Subcutaneous preadipocyte (primary cell): ENCODE measurements around the gene MIF. TPM values are rescaled to one million over a fixed set of nuclear protein-coding genes. Genes with fewer than 3 reads are reported as not detected.

Experiments
- small RNA-seq: library from RNA; depleted of rRNA; stranded (forward); fragments of <200 nt; gene quantifications from one replicate; pipeline ENCODE3, GENCODE V24; 2012
- total RNA-seq: library from RNA; depleted of rRNA; stranded (reverse); fragments of >200 nt; gene quantifications from 2 replicates; pipeline ENCODE4 v1.2.3, GENCODE V29; 2012

MIF gene
- total RNA-seq: 204 and 431 TPM in 2 replicates

DNA sequence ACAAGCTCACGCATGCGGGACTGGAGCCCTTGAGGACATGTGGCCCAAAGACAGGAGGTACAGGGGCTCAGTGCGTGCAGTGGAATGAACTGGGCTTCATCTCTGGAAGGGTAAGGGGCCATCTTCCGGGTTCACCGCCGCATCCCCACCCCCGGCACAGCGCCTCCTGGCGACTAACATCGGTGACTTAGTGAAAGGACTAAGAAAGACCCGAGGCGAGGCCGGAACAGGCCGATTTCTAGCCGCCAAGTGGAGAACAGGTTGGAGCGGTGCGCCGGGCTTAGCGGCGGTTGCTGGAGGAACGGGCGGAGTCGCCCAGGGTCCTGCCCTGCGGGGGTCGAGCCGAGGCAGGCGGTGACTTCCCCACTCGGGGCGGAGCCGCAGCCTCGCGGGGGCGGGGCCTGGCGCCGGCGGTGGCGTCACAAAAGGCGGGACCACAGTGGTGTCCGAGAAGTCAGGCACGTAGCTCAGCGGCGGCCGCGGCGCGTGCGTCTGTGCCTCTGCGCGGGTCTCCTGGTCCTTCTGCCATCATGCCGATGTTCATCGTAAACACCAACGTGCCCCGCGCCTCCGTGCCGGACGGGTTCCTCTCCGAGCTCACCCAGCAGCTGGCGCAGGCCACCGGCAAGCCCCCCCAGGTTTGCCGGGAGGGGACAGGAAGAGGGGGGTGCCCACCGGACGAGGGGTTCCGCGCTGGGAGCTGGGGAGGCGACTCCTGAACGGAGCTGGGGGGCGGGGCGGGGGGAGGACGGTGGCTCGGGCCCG is at the start of gene MIF:
Gene MIF (plus strand): TSS at position 439 of the 765 bp plus-strand sequence. CDS start 92 bp downstream, at position 531.

DNA sequence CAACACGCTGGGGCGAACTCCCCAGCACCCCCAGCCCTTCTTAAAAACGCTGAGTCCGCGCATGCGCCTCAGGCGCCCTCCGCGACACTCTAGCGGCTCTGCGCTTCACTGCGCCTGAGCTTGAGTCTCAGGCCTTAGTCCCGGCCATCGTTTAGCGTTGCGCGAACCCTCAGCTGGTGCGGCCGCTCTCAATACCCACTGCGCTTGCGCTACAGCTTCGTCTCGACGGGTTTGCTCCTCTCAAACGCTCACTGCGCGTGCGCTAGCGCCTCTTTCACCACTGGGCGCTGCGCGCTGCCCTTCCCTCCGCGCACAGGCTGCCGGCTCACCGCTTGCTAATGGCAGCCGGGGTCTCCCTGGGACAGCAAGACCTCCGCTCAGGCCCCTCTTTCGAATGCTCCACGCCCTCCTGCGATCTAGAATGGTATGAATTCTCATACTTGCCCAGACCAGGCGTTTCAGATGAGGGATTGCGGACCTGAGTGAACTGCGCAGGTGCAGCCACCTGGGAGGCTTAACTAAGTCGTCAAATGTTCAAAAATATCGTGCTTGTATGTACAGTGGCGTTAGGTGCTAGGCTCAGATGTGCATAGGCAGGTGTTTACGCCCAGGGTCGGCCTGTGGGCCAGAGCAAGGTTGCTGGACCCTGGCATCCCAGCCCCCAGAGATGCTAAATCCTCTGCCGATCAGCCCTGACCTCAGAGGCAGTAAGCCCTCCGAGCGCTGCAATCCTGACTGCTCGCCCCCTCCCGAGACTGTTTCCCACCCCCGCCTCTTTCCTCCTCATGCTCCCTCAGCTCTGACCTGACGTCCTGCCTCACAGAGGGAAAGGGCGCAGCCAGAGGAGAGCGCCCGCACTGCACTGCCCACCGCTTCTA is 36.3 kb upstream of the MIF start, which contains the start of gene SLC2A11:
Gene SLC2A11 (plus strand): TSS at position 270 of the 878 bp plus-strand sequence. CDS start 125 bp downstream, at position 395.

Small RNAs within 50 kb of the gene (small RNA-seq; reads per million reads assigned to genes)
- not detected for gene RN7SL268P

Other genes with a start within 250 kb of the MIF start
- gene RGL4, start 203.4 kb upstream of the MIF start, total RNA-seq: not detected in 2 replicates
- gene ZNF70, start 143.3 kb upstream of the MIF start, total RNA-seq: 3.3 and 4.9 TPM in 2 replicates
- gene VPREB3, start 140.0 kb upstream of the MIF start, total RNA-seq: not detected in 2 replicates
- not detected in 2 replicates for gene C22orf15, start 131.4 kb upstream of the MIF start, total RNA-seq
- 1.1 and 10.9 TPM in 2 replicates for gene CHCHD10, start 126.4 kb upstream of the MIF start, total RNA-seq
- gene MMP11, start 121.5 kb upstream of the MIF start, total RNA-seq: 2.9 and 3.3 TPM in 2 replicates
- gene SMARCB1, start 107.4 kb upstream of the MIF start, total RNA-seq: 53.0 and 58.8 TPM in 2 replicates
- 0.37 and 1.6 TPM in 2 replicates for gene DERL3, start 55.4 kb upstream of the MIF start, total RNA-seq
- gene SLC2A11, start 36.5 kb upstream of the MIF start, total RNA-seq: 6.2 and 6.3 TPM in 2 replicates
- gene GSTT2B, start 66.8 kb downstream of the MIF start, total RNA-seq: 0.39 and 8.5 TPM in 2 replicates
- gene DDTL, start 72.5 kb downstream of the MIF start, total RNA-seq: 3.7 TPM in 2 replicates
- 99.7 and 132 TPM in 2 replicates for gene DDT, start 80.1 kb downstream of the MIF start, total RNA-seq
- 0.73 TPM in 1 of 2 replicates, not detected in the other for gene GSTT2, start 85.8 kb downstream of the MIF start, total RNA-seq
- gene GSTT4, start 111.1 kb downstream of the MIF start, total RNA-seq: not detected in 2 replicates
- gene CABIN1, start 116.9 kb downstream of the MIF start, total RNA-seq: 55.5 and 63.1 TPM in 2 replicates